Stimulated activated CD4-positive, alpha-beta T cell treated with anti-CD3 and anti-CD28 coated beads, Interleukin-4, amount 100 ng/mL, for 4 hours (primary cell): ENCODE measurements around the gene DNASE1.
"Not testable (repeated sequence)": the region's sequence is repeated elsewhere in the genome, so short reads cannot be mapped to it uniquely, and the experiment has no call there.

Experiments used
- DNase-seq, 2 experiments: peaks; one replicate each; pipeline ENCODE4 v3.0.0-alpha.2; 2020

DNASE1 gene, protein sequence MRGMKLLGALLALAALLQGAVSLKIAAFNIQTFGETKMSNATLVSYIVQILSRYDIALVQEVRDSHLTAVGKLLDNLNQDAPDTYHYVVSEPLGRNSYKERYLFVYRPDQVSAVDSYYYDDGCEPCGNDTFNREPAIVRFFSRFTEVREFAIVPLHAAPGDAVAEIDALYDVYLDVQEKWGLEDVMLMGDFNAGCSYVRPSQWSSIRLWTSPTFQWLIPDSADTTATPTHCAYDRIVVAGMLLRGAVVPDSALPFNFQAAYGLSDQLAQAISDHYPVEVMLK

DNA sequence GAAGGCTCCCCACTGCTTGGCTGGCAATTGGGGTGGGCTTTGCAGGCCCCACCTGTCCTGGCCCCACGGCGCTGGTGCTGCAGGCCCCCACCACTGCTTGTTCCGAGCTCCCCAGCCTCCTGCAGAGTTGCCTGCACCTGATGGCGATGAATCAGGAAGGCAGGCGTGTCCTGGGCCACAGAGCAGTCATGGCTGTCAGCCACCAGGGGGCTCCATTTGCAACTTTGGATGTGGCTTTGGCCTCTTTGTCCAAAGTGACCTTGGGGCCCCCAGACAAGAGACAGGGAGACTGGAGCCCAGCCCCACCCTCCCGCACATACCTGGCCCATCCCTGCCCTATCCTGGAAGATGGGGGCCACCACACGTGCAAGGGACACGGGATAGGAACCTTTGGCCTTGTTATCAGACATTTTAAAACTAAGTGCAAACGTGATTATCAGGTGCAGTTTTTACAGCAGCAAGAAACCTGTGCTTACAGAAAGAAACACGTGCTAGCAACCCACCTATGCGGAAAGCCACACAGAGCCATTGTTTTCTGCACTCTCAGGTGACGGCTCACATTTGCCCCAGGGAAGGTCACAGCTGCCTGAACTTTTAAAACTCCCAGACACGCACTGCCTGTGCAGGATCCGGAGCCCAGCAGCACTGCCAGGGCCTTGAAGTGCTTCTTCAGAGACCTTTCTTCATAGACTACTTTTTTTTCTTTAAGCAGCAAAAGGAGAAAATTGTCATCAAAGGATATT, at the start of gene DNASE1:
TSS of gene DNASE1 (plus strand) at position 443 of the 743 bp plus-strand sequence. CDS start 683 bp downstream, outside the sequence.
- DNase-seq = peak; percentile 40

DNA sequence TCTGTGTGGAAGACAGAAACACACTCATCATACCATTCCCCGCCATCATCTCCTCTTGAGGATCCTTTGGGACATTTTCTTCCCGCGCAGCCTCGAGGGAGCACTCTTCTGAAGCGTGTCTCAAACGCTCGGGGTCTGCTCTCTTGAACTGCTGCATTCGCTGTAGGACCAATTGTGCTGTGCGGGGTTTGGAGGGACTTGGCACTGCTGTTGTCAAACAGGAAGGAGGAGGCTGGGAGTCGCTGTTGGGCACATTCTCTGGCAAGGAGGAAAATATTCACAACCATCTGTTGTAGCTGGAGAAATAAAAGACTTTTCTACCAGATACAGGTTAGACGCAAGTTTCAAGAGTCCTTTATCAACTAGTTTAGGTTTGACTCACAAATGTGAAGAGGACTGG, 48.0 kb upstream of the DNASE1 start:
- no peak for DNase-seq

DNA sequence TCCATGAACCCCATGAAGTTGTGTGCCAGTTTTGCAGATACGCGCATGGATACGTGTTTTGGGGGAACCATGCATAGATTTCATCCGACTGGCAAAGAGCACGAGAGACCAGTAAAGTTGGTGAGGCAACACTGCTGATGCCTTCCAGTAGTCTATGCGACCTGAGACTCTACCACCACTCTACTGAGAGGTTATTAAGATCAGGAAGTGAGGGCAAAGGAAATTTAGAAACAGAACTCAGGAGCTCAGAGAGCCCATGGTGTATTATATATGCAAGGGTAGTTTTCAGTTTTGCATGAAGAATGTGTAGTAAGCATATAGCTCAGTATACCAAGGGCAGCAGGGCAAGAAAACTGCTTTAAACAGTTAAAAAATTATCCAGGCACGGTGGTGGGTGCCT, 47.3 kb upstream of the DNASE1 start:
- no peak for DNase-seq

DNA sequence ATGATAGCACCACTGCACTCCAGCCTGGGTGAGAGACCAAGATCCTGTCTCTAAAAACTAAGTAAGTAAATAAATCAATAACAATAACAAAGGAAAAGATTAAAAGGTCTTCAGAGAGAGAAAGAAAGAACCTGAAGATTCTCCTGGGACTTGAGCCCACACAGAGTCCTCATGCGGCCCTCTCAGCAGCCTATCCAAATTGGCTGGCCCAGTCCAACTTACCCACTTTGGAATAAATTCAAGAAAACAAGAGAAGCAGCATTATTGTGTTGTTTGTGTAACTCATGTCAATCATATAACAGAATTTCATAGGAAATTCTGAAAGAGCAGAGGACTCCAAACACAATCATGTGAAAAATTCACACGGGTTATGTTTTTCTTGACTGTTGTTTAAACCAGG, 46.9 kb upstream of the DNASE1 start:
- no peak for DNase-seq

DNA sequence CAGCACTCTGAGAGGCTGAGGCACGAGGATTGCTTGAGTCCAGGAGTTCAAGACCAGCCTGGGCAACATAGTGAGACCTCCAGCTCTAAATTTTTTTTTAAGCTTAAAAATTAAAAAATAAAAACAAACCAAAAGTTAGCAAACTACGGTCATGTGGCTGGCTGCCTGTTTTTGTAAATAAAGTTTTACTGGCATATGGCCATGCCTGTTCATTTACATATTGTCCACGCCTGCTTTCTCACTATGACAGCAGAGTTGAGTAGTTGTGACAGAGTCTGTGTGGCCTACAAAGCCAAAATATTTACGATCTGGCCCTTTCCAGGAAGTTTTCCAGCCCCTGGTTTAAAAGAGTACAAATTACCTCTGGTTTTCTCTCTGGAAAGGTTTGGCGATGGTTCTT, 46.4 kb upstream of the DNASE1 start:
- DNase-seq = no peak

DNA sequence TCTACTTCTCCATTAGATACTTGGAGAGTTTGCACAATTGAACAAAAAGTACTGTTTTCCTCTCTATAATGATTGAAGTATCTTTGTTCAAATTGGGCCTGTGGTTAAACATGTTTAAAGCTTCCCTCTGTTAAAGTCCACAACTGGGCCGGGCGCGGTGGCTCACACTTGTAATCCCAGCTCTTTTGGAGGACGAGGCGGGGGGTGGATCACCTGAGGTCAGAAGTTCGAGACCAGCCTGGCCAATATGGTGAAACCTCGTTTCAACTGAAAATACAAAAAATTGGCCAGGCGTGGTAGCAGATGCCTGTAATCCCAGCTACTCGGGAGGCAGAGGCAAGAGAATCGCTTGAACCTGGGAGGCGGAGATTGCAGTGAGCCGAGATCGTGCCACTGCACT, 45.5 kb upstream of the DNASE1 start:
- DNase-seq = not testable (repeated sequence)

DNA sequence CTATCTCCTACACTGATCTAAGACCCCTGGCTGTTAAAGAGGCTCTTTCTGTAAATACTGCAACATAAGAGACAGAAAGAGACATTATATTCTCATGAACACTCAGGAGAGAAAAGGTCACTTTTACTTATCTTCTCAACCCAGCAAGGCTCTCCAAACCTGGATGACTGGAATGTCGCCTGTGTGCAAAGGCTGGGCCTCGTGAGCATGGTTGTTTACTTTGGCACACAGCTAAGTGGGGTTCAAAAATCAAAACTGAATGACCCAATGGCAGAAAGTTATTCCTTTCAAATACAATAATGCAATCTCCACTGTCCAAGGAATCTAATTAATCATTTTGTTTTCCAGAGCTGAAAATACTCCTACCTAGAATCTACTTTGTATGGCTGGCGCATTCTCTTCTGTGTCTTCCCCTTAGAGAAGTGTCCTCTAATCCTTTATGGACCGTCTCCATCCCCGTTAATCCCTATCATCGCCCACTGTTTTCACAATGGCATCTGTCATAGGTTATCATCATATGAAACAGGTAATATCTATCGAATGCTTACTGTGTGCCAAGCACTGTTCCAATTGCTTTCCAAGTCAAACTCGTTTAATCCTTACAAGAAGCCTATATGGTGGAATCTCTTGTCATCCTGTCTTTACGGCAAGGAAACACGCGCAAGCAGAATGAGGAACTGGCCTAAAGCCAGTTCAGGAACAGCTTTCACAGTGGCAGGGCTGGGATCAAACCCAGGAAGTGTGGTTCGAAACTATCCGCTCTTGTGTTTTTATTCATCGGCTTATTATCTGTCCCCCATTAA, 44.4 kb upstream of the DNASE1 start:
- DNase-seq = no peak

DNA sequence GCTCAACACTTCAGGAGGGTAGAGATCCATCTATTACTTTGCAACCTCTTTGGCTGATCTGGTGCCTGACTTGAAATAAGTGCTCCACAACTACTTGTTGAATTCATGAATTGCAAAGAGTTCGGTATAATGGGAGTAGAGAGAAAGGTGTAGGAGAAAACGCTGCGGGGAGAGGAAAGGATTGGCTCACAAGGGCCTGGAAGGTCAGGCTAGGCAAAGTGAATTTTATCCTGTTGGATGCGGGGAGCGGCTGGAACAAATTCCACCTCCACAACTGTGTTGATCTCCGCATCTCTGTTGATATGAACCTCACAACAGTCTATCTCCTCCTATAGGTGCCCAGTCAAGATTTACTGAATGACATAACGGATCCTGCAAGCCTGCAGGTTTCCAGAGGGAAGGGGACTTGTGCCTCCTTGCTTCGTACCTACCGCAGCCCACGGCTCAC, 43.8 kb upstream of the DNASE1 start:
- DNase-seq = no peak

DNA sequence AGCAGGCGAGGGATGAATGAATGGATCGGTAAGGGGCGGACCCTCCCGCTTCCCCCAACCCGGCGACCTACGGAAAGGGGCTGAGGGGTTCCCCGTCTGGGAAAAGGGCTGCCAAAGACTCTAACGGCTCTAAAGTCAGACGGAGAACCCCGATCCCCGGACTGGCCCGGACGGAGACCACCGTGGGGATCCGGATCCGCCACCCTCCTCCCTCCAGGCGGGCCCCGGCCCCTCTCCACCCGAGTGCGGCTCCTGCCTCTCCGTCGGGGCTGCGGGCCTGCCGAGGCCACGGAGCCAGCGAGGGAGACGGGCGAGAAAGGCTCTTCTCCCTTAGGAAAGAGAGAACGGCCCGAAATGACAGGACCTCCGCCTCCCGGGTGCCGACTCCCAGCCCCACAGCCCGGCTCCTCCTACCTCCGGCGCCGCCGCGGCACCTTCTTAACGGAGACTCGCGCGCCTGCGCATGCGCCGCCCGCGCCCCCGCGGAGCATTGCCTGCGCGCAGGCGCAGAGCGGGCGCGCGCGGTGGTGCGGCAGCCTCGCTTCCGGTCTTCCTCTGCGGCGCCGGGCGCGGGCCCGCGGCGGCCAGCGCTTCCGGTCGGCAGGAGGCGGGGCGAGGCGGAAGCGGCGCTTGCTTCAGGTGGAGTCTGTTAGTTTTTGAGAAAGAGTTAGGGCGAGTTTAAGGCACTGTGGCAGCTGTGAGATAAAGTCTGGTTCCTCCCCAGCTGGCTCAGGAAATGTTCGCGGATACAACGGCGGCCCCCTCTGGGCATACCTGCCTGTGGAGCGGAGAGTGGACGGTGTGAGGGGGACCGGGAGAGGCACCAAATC, 43.1 kb upstream of the DNASE1 start, which contains the start of gene SLX4:
TSS of gene SLX4 (minus strand) at position 461 of the 830 bp plus-strand sequence. CDS start 2,642 bp downstream, outside the sequence.
- DNase-seq = peak; percentile 87 to 89

DNA sequence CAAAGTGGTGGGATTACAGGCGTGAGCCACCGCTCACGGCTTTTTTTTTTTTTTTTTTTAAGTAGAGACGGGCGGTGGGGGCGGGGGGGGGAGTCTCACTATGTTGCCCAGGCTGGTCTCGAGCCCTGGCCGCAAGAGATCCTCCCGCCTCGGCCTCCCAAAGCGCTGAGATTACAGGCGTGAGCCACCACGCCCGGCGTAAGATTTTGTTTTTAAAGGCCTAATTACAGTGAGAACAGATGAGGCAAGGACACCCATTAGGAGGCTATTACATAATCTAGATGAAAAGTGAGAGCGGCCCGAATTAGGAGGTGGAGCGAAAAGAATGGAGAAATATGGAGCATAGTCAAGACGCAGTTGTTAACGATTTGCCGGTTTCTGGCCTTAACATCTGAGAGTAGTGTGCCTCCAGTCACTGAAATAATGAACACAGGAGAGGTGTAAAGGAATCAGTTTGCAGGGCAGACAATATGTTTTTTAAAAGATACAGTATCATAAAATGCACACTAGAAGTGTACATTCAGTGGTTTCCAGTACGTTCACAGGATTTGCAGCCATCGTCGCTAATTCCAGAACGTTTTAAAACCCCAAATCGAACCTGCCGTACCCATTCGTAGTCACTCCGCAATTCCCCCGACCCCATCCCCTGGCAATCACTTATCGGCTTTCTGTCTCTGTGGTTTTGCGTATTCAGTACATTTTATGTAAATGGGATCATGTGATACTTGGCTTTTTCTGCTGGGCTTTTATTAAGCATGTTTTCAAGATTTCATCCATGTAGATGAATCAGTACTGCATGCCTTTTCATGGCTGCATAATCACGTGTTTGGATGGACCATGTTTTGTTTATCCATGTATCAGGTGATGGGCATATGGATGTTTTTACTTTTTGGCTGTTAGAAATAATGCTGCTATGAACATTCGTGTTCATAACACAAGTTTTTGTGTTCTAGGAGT, 41.7 kb upstream of the DNASE1 start:
- DNase-seq = no peak

DNA sequence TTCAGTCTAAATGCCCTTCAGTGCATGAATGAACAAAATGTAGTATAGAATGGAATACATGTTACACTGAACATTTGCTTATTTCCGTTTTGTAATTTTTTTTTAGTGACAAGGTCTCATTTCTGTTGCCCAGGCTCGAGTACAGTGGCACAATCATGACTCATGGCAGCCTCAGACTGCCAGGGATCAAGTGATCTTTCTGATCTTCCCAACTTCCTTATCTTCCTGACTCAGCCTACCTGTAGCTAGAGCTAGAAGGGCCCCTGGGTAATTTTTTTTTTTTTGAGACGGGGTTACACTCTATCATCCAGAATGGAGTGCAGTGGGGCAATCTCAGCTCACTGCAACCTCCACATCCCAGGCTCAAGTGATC, 35.7 kb upstream of the DNASE1 start:
- DNase-seq = no peak

DNA sequence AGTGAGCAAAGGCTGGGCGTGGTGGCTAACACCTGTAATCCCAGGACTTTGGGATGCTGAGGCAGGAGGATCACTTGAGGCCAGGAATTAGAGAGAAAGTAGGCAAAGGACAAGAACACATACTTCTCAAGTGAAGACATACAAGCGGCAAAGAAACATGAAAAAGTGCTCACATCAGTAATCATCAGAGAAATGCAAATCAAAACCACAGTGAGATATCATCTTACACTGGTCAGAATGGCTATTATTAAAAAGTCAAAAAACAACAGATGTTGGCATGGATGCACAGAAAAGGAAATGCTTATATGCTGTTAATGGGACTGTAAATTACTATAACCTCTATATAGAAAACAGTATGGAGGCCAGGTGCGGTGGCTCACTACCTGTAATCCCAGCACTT, 30.8 kb upstream of the DNASE1 start:
- DNase-seq = no peak

DNA sequence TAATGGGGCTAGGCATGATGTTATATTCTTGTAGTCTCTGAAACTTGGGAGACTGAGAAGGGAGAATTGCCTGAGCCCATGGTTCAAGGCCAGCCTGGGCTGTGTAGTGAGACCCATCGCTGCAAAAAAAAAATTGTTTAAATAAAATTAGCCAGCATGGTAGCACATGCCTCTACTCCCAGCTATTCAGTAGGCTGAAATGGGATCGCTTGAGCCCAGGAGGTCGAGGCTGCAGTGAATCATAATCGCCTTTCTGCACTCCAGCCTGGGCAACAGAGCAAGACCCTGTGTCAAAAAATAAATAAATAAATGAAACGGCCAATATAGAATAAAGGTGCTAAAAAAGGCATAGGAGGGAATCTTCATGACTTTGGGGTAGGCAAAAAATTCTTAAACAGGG, 29.2 kb upstream of the DNASE1 start:
- no peak for DNase-seq

DNA sequence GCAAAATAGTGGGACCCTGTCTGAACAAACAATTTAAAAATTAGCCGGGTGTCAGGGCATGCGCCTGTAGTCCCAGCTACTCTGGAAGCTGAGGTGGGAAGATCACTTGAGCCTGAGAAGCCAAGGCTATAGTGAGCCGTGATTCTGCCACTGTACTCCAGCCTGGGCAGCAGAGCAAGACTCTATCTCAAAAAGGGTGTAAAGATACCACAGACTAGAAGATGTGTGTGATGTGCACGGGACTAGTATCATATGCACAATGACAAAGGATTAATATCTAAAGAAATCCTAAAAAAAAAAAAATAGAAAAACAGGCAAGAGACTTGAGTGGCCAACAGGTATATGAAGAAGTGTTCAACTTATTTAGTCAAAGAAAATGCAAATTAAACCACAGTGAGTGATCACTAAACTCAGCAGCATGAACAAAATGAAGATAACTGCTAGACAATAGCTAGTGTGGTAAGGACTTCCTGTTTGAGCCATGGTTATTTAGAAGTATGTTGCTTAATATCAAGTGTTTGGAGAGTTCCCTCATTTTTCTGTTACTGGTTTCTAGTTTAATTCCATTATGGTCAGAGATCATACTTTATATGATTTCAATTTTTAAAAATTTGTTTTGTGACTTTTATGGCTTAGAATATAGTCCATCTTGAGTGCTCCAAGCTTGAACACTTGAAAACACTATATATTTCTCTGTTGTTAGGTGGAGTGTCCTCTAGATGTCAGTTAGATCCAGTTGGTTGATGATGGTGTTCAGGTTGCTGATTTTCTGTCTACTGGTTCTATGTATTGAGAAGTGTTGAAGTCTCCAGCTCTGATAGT, 28.4 kb upstream of the DNASE1 start:
- no peak for DNase-seq

DNA sequence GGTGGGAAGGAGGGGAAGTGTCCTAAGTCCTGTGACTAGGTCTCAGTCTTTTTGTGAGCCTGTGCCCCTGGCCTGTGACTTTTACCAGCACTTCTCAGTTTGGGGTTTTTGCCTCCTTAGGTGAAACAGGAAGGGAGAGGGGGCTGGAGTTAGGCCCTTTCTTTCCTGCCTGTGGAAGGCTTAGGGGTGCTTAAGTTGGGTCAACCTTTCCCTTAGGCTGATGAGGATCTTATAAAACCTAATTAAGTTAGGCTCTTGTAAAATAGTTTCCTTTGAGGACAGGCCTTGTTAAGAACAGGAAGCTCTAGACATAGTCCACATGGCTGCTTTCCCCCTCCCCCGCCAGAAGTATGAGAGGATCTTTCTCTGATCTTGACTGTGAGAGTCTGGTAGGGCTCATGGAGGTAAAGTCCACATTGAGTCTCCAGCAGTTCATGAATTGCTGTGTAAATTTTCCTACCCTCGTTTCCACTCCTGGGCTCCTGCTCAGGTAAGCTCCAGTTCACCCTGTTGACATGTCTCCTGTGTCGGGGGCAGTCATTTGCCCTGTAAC, 17.0 kb upstream of the DNASE1 start:
- peak in 1 of 2 experiments; percentile 27 for DNase-seq

DNA sequence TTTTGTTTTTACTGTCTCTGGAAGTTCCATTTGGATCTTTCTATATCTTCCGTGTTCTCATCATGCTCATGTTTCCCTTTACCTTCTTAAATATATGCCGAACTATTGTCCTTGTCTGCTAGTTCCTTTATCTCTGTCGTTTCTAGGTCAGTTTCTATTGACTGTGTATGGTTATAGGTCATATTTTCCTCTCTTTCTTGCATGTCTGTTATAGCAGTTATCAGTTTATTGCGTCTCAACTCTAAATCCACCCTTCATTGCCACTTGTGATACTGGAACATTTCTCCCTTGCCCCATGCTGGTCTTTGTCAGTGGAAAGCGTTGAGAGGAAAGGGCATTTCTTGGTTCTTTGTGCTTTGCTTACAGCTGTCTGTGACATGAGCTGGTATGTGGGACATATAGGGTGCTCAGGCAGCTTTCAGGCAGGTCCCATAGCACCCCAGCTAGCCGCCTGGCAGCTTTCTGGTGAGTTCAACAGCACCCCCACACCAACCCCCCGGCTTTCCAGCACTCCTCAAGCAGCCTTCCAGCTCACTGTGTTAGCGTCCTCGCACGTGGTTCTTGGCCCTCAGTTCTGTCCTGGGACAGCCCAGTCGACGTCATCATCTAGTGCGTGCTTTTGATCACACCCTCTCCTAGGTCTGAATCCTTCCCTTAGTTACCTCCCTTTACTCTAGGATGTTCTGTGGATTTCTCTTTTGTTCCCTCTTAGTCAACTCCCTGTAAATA, 15.4 kb upstream of the DNASE1 start:
- DNase-seq = no peak

DNA sequence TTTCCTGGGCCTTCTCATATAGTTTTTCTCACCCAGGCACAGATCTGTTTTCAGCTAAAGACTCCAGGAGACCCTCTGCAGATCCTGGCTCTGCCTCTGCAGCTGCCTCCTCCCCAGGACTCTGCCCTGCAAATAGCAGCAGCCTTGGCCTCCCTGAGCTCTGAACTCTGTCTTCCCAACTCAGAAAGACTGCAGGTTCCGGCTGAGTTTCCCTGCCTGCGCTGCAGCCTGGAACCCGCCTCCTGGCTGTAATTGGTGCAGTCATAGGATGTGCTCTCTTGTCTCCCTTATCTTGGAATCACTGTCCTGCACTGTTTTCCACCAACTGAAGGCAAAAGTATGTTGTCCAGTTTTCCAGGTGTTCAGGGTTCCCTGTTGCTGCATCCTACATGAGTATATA, 14.3 kb upstream of the DNASE1 start:
- no peak for DNase-seq

DNA sequence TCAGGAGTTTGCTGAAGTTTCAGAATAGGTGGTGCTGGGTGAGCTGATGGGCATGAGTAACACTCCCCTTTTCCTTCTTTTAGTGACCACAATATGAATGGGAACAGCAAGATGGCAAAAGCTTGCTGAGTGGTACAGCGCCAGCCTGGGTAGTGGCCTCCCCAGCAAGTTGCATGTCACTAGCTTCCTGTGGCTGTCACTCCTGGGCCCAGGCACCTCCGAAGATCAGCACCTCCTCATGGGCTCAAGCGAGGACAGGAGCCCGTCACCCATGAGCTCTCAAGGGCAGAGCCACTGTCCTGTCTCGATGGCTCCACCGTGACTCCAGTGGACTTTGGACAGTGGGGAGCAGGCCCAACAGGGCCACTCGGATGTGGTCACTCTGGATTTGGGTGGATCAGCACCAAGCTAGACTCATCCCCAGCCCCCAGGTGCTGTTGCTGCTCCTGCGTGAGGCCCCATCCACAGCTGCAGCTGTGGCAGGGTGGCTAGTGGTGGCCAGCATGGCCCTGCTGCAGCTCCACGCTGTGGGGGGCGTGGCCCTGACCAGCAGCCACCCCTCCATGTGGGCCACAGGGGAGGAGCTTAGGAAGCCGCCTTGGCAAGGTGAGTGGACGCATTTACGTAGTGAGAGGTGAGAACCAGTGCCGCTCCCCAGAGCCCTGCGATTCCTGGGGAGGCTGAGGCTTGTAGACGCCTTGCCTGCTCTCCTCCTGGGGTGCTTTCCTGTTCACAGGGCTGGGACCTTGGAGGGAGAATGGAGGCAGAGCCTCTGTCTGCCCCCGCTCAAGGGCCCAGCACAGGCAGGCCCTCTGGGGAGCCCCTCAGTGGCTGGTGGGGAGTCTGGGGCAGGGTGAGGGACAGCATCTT, 13.6 kb upstream of the DNASE1 start:
- DNase-seq = no peak
